ENCODE measurements around the gene GKAP1. TPM values are rescaled to one million over a fixed set of nuclear protein-coding genes. Genes with fewer than 3 reads are reported as not detected.

Gene GKAP1
- total RNA-seq, 2 donors from 2014 or later, result 12.2 to 14.0 TPM

- peaks cover 82% of the 10 kb centered on the region for H3K4me1 Mint-ChIP-seq (ENCODE audit: low read depth)
- DNase-seq (no peak), ATAC-seq (replicated peaks in 1 of 2) (no peak)
- H3K27ac Mint-ChIP-seq, result no peak overlapping the region
- no peak overlapping the region for H3K4me3 Mint-ChIP-seq
- peaks cover 0 to 4% of the 10 kb centered on the region in 2 donors for H3K36me3 Mint-ChIP-seq (ENCODE audit: insufficient read depth in 2 of 2)
- H3K27me3 Mint-ChIP-seq (ENCODE audit: low read depth), result no peaks in the 10 kb centered on the region
- no peaks in the 10 kb centered on the region for H3K9me3 Mint-ChIP-seq
These were observed 126.1 kb downstream of the GKAP1 start for GRCh38 chr9:83691492-83691891.

Other genes starting within 250 kb of the GKAP1 start
- 10 to 100 TPM; 10.6 to 10.7 TPM for gene IDNK, start 194.6 kb downstream of the GKAP1 start, total RNA-seq
- gene UBQLN1, start 109.8 kb downstream of the GKAP1 start, total RNA-seq, result 10 to 100 TPM; 79.0 to 80.5 TPM
- gene KIF27, start 103.7 kb upstream of the GKAP1 start, total RNA-seq, result 1 to 10 TPM; 5.4 to 6.4 TPM
- 100 to 1,000 TPM; 638 to 674 TPM for gene HNRNPK, start 162.4 kb upstream of the GKAP1 start, total RNA-seq
- gene RMI1, start 163.0 kb upstream of the GKAP1 start, total RNA-seq, result 10 to 100 TPM; 22.4 to 23.5 TPM